SK-N-SH treated with all-trans-retinoic acid at 6 μM for 48 hours (cell line): ENCODE results near the gene CCDC178.

Experiments
- ATAC-seq: fragments of 200-7000 bp; cut with Tn5 transposase; 3 replicates; pipeline ENCODE4 v1.9.1; 2020; ENCODE audit warnings: mild to moderate bottlenecking, moderate library complexity
- ARNTL ChIP-seq: fragments of 450-650 bp; formaldehyde crosslinking; IDR thresholded peaks from 2 replicates; pipeline ENCODE4 v1.5.0; 2020; ENCODE audit warnings: low read depth, mild to moderate bottlenecking, moderate library complexity, borderline replicate concordance
- BACH2 ChIP-seq: fragments of 250-450 bp; sonication (Bioruptor Pico); IDR thresholded peaks from 2 replicates; pipeline ENCODE4 v1.9.0; 2021; ENCODE audit warnings: mild to moderate bottlenecking, borderline replicate concordance
- CSDC2 ChIP-seq: fragments of 250-450 bp; sonication (Bioruptor Pico); IDR thresholded peaks from 2 replicates; pipeline ENCODE4 v1.5.0; 2020; ENCODE audit warnings: mild to moderate bottlenecking, moderate library complexity
- ESRRG ChIP-seq: fragments of 250-450 bp; sonication (Bioruptor Pico); IDR thresholded peaks from 2 replicates; pipeline ENCODE4 v1.6.1; 2021; ENCODE audit warnings: mild to moderate bottlenecking
- GLIS3 ChIP-seq: fragments of 250-450 bp; sonication (Bioruptor Pico); IDR thresholded peaks from 2 replicates; pipeline ENCODE4 v1.5.0; 2020; ENCODE audit warnings: mild to moderate bottlenecking, moderate library complexity
- ISL1 ChIP-seq: fragments of 250-450 bp; sonication (Bioruptor Pico); IDR thresholded peaks from 2 replicates; pipeline ENCODE4 v2.1.2; 2022; ENCODE audit warnings: mild to moderate bottlenecking, moderate library complexity
- OSR1 ChIP-seq: fragments of 250-450 bp; sonication (Bioruptor Pico); IDR thresholded peaks from 2 replicates; pipeline ENCODE4 v1.8.0; 2022; ENCODE audit warnings: moderate library complexity, mild to moderate bottlenecking, inconsistent platforms
- PATZ1 ChIP-seq: fragments of 250-450 bp; sonication (Bioruptor Pico); IDR thresholded peaks from 2 replicates; pipeline ENCODE4 v1.8.0; 2020; ENCODE audit warnings: mild to moderate bottlenecking, moderate library complexity, borderline replicate concordance
- POU6F1 ChIP-seq: fragments of 250-450 bp; sonication (Bioruptor Pico); IDR thresholded peaks from 2 replicates; pipeline ENCODE4 v1.8.0; 2021; ENCODE audit warnings: low read depth, mild to moderate bottlenecking, moderate library complexity, borderline replicate concordance
- PPARA ChIP-seq: fragments of 250-450 bp; sonication (Bioruptor Pico); IDR thresholded peaks from 2 replicates; pipeline ENCODE4 v1.5.0; 2020; ENCODE audit warnings: mild to moderate bottlenecking, borderline replicate concordance
- RARB ChIP-seq: fragments of 250-450 bp; sonication (Bioruptor Pico); IDR thresholded peaks from 2 replicates; pipeline ENCODE4 v1.8.0; 2021; ENCODE audit warnings: mild to moderate bottlenecking, moderate library complexity
- SNAI2 ChIP-seq: fragments of 250-450 bp; sonication (Bioruptor Pico); IDR thresholded peaks from 2 replicates; pipeline ENCODE4 v1.5.0; 2020; ENCODE audit warnings: mild to moderate bottlenecking, moderate library complexity
- TCF4 ChIP-seq: fragments of 250-450 bp; sonication (Bioruptor Pico); IDR thresholded peaks from 2 replicates; pipeline ENCODE4 v1.8.0; 2021; ENCODE audit warnings: mild to moderate bottlenecking, moderate library complexity, borderline replicate concordance
- TSHZ2 ChIP-seq: fragments of 250-450 bp; sonication (Bioruptor Pico); IDR thresholded peaks from 2 replicates; pipeline ENCODE4 v1.5.0; 2020; ENCODE audit warnings: mild to moderate bottlenecking, moderate library complexity
- ZC3H10 ChIP-seq: fragments of 250-450 bp; sonication (Bioruptor Pico); IDR thresholded peaks from 2 replicates; pipeline ENCODE4 v1.5.1; 2021; ENCODE audit warnings: mild to moderate bottlenecking, moderate library complexity
- ZFP3 ChIP-seq: fragments of 250-450 bp; sonication (Bioruptor Pico); IDR thresholded peaks from 2 replicates; pipeline ENCODE4 v1.5.0; 2020; ENCODE audit warnings: mild to moderate bottlenecking, moderate library complexity
- ZFP30 ChIP-seq: fragments of 450-650 bp; formaldehyde crosslinking; IDR thresholded peaks from 2 replicates; pipeline ENCODE4 v1.5.0; 2022; ENCODE audit warnings: mild to moderate bottlenecking, moderate library complexity
- ZNF565 ChIP-seq: fragments of 450-650 bp; formaldehyde crosslinking; conservative IDR thresholded peaks from 2 replicates; pipeline ENCODE4 v1.5.0; 2020; ENCODE audit warnings: low read depth, mild to moderate bottlenecking, moderate library complexity
- ZNF70 ChIP-seq: fragments of 450-650 bp; formaldehyde crosslinking; IDR thresholded peaks from 2 replicates; pipeline ENCODE4 v1.5.0; 2020; ENCODE audit warnings: mild to moderate bottlenecking, moderate library complexity
- ZNF8 ChIP-seq: fragments of 450-650 bp; formaldehyde crosslinking; IDR thresholded peaks from 2 replicates; pipeline ENCODE4 v1.5.0; 2020; ENCODE audit warnings: mild to moderate bottlenecking, moderate library complexity
- TF ChIP-seq, protein P1 (sequence below): fragments of 250-450 bp; sonication (Bioruptor Pico); IDR thresholded peaks from 2 replicates; pipeline ENCODE4 v1.5.1; 2021; ENCODE audit warnings: mild to moderate bottlenecking, moderate library complexity

Gene CCDC178

DNA sequence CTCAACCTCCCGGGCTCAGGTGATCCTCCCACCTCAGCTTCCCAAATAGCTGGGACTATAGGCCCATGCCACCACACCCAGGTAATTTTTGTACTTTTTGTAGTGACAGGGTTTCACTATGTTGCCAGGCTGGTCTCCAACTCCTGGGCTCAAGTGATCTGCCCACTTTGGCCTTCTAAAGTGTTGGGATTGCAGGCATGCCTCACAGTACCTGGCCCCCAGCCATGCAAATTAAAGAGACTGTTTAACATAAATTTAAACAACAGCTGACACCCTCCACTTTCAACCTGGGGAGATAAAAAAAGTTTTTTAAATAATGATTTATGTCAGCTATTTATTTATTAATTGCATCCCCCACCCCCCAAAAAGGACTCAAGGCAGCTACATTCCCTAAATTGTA lies 234.7 kb downstream of the CCDC178 start:
- ATAC-seq: no peak
- no peak for TF ChIP-seq OSR1
- TF ChIP-seq, protein P1, sequence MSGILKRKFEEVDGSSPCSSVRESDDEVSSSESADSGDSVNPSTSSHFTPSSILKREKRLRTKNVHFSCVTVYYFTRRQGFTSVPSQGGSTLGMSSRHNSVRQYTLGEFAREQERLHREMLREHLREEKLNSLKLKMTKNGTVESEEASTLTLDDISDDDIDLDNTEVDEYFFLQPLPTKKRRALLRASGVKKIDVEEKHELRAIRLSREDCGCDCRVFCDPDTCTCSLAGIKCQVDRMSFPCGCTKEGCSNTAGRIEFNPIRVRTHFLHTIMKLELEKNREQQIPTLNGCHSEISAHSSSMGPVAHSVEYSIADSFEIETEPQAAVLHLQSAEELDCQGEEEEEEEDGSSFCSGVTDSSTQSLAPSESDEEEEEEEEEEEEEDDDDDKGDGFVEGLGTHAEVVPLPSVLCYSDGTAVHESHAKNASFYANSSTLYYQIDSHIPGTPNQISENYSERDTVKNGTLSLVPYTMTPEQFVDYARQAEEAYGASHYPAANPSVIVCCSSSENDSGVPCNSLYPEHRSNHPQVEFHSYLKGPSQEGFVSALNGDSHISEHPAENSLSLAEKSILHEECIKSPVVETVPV: no peak
- TF ChIP-seq TSHZ2 (CRISPR knock-in tag): no peak
- TF ChIP-seq GLIS3 (CRISPR knock-in tag): no peak
- TF ChIP-seq TCF4 (CRISPR knock-in tag): no peak
- no peak for TF ChIP-seq ZFP30 (CRISPR knock-in tag)
- no peak for TF ChIP-seq ISL1 (CRISPR knock-in tag)
- no peak for TF ChIP-seq CSDC2 (CRISPR knock-in tag)
- no peak for TF ChIP-seq ESRRG
- TF ChIP-seq RARB (CRISPR knock-in tag): no peak
- TF ChIP-seq ZFP3 (CRISPR knock-in tag): no peak
- TF ChIP-seq PPARA (CRISPR knock-in tag): no peak
- TF ChIP-seq ARNTL: no peak
- TF ChIP-seq BACH2 (CRISPR knock-in tag): no peak
- TF ChIP-seq ZNF8 (CRISPR knock-in tag): no peak
- no peak for TF ChIP-seq SNAI2 (CRISPR knock-in tag)

DNA sequence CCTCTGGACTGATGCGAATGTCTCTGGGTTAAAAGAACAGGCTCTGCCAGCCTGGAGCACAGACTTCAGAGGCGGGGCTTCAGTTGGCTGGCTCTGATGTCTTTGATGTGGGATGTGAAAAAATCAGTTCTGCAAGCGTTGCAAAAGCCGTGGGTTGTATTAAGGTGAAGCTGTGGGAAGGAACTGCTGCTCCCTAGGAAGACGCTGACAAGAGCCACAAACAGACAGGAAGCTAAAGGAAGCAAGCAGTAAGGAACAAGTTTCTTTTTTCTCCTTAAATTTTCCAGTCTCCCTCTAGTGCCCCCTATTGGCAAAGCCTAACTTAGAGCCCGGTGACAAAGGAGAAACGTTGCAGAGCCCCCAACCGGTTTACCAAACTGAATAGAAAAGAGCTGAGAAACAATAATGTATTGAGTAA lies 239.0 kb downstream of the CCDC178 start:
- TF ChIP-seq PATZ1 (CRISPR knock-in tag) (no peak), ZFP3 (CRISPR knock-in tag) (no peak), ZFP30 (CRISPR knock-in tag) (no peak), ZNF565 (CRISPR knock-in tag) (no peak), ZNF8 (CRISPR knock-in tag) (no peak), ZNF70 (CRISPR knock-in tag) (no peak), ISL1 (CRISPR knock-in tag) (no peak)
- peak; percentile 60 for ATAC-seq

- TF ChIP-seq ZFP30 (CRISPR knock-in tag) (no peak), ZNF8 (CRISPR knock-in tag) (no peak), TCF4 (CRISPR knock-in tag) (no peak), CSDC2 (CRISPR knock-in tag) (no peak), ARNTL (no peak)
- TF ChIP-seq, all 23 proteins: peak for 0
- ATAC-seq: no peak
Measured at GRCh38 chr18:33195795-33196194, 244.7 kb downstream of the CCDC178 start.

DNA sequence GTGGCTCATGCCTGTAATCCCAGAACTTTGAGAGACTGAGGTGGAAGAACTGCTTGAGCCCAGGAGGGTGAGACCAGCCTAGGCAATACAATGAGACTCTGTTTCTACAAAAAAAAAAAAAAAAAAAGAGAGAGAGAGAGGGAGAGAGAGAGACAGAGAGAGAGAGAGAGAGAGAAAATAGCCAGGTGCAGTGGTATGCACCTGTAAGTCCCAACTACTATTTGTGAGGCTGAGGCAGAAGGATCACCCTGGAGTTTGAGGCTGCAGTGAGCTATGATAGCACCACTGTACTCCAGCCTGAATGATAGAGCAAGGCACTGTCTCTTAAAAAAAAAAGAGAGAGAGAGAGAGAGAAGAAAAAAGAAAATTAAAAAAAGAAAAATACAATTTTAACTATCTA lies 245.7 kb downstream of the CCDC178 start:
- no peak for ATAC-seq
- TF ChIP-seq GLIS3 (CRISPR knock-in tag) (no peak), ZNF565 (CRISPR knock-in tag) (no peak)
- TF ChIP-seq, all 23 proteins: peak for 0

- ATAC-seq: no peak
- TF ChIP-seq BACH2 (CRISPR knock-in tag) (no peak), ZNF70 (CRISPR knock-in tag) (no peak), ESRRG (no peak), TCF4 (CRISPR knock-in tag) (no peak), ZFP30 (CRISPR knock-in tag) (no peak), PPARA (CRISPR knock-in tag) (no peak), POU6F1 (CRISPR knock-in tag) (no peak), CSDC2 (CRISPR knock-in tag) (no peak), ZC3H10 (no peak), OSR1 (no peak), SNAI2 (CRISPR knock-in tag) (no peak), ZNF8 (CRISPR knock-in tag) (no peak)
- TF ChIP-seq, protein P1: no peak
Measured at GRCh38 chr18:33184958-33185357, 255.6 kb downstream of the CCDC178 start.
